ENCODE results near the gene CERS2.
A peak's percentile ranks its signal among the peaks of the same experiment; 100 is the strongest.

Gene CERS2

GRCh38 chr1:151006327-151007052, 31.9 kb upstream of the CERS2 start, which contains the start of gene MINDY1 (continued):
- TF ChIP-seq ZNF341 (tag by site-specific recombination; IDR thresholded peaks at IDR 0.05; ENCODE audit: low read depth) (peak; percentile 49; the same call in 1 of the 2 replicates), PRDM1 (tag by site-specific recombination; IDR thresholded peaks at IDR 0.05) (peak; percentile 90), ZNF660 (tag by site-specific recombination; IDR thresholded peaks at IDR 0.05) (peak; percentile 64), ZNF223 (tag by site-specific recombination; IDR thresholded peaks at IDR 0.05) (0 out of 2 replicates have a peak, but pooled peaks have one; percentile 23), ZXDB (tag by site-specific recombination; IDR thresholded peaks at IDR 0.05) (peak; percentile 18), KLF16 (tag by site-specific recombination; IDR thresholded peaks at IDR 0.05) (no peak), ZNF366 (tag by site-specific recombination; conservative IDR thresholded peaks at IDR 0.05) (peak; percentile 96), ZBTB17 (tag by site-specific recombination; IDR thresholded peaks at IDR 0.05) (peak; percentile 97), ZNF394 (tag by site-specific recombination; IDR thresholded peaks at IDR 0.05; ENCODE audit: borderline replicate concordance) (0 out of 2 replicates have a peak, but pooled peaks have one; percentile 50), ZNF501 (tag by site-specific recombination; IDR thresholded peaks at IDR 0.05) (0 out of 2 replicates have a peak, but pooled peaks have one; percentile 40)

- peaks cover 0 to 19% of the 10 kb centered on the region in 2 experiments; a peak in 1 of 3 replicates for H3K36me3 ChIP-seq (ENCODE audit: control insufficient read depth in 2 of 2, insufficient read depth in 1 of 2, low read length in 2 of 2)
- H3K4me3 ChIP-seq (ENCODE audit: low read depth, low read length), result peak overlapping the region; percentile 53
- ChIA-PET CTCF (interaction anchor here (0.5 to 3.9 kb wide), 14 partner anchors 10 to 516 kb away, joined by 3 to 73 read pairs (median 4); partner anchors contain the start of genes ANXA9 and MLLT11), POLR2A (interaction anchor here (1.0 to 3.0 kb wide), 12 partner anchors 10 to 427 kb away, joined by 3 to 17 read pairs (median 5); partner anchors contain the start of genes C1orf56, CDC42SE1, CERS2 and ENSA)
- peak overlapping the region; percentile 58 for H3K27ac ChIP-seq (ENCODE audit: extremely low read depth, low read depth, low read length)
- TF ChIP-seq ZNF658 (tag by site-specific recombination; IDR thresholded peaks at IDR 0.05), result no peak
- TF ChIP-seq ZNF629 (tag by site-specific recombination; IDR thresholded peaks at IDR 0.05), result no peak
- TF ChIP-seq ZNF600 (tag by site-specific recombination; IDR thresholded peaks at IDR 0.05), result peak; percentile 16; the same call in 1 of the 2 replicates
- H3K9me3 ChIP-seq (ENCODE audit: control insufficient read depth, insufficient read depth, low read depth, low read length), result no peaks in the 10 kb centered on the region
- 0 out of 2 replicates have a peak, but pooled peaks cover 3% of the 10 kb centered on the region for H3K4me1 ChIP-seq (ENCODE audit: control insufficient read depth, insufficient read depth, low read length)
These were observed 31.2 kb upstream of the CERS2 start for GRCh38 chr1:151005729-151006319.

GRCh38 chr1:151003180-151003579, 28.5 kb upstream of the CERS2 start:
- Histone ChIP-seq H3K36me3 (ENCODE audit: control insufficient read depth in 2 of 2, insufficient read depth in 1 of 2, low read length in 2 of 2) (peaks cover 0 to 43% of the 10 kb centered on the region in 2 experiments; a peak in 1 of 3 replicates), H3K4me1 (ENCODE audit: control insufficient read depth, insufficient read depth, low read length) (0 out of 2 replicates have a peak, but pooled peaks cover 3% of the 10 kb centered on the region), H3K4me3 (ENCODE audit: low read depth, low read length) (no peak overlapping the region), H3K9me3 (ENCODE audit: control insufficient read depth, insufficient read depth, low read depth, low read length) (no peaks in the 10 kb centered on the region), H3K27ac (ENCODE audit: extremely low read depth, low read depth, low read length) (no peak overlapping the region)
- POLR2A ChIA-PET, result no interaction called here
- CTCF ChIA-PET, result interaction anchor here (0.5 to 3.9 kb wide), 4 partner anchors 22 to 980 kb away, joined by 3 to 31 read pairs (median 4); partner anchors contain the start of gene ANXA9
- no peak for TF ChIP-seq ZNF791 (tag by site-specific recombination; IDR thresholded peaks at IDR 0.05)
- no peak for TF ChIP-seq TCF7L2 (IDR thresholded peaks at IDR 0.05; ENCODE audit: borderline replicate concordance, low read depth, low read length)
- no peak for TF ChIP-seq ZNF830 (tag by site-specific recombination; IDR thresholded peaks at IDR 0.05; ENCODE audit: low read depth)
- TF ChIP-seq YY1 (tag by site-specific recombination; IDR thresholded peaks at IDR 0.05), result no peak
- TF ChIP-seq KLF7 (tag by site-specific recombination; IDR thresholded peaks at IDR 0.05; ENCODE audit: borderline replicate concordance), result no peak
- TF ChIP-seq ZNF354C (tag by site-specific recombination; IDR thresholded peaks at IDR 0.05; ENCODE audit: borderline replicate concordance, low read depth), result no peak
- no peak for TF ChIP-seq ZNF561 (tag by site-specific recombination; IDR thresholded peaks at IDR 0.05; ENCODE audit: borderline replicate concordance)

Data from HEK293 (cell line).